Sigmoid colon (tissue), 4 donors: ENCODE data around the gene HRH1.

ENCODE experiments used
- CTCF ChIP-seq, 4 experiments: fragments of 450-650 bp in 3 of 4; fragments of 200-600 bp in 1 of 4; IDR thresholded peaks; one replicate each; pipeline ENCODE4 v1.5.1; 2016 to 2019; ENCODE audit warnings: antibody characterized with exemption in 4 of 4, mild to moderate bottlenecking in 3 of 4, moderate library complexity in 2 of 4
- EP300 ChIP-seq, 4 donors: sonication (generic); formaldehyde crosslinking; IDR thresholded peaks; one replicate each; pipeline ENCODE4 v1.6.1; 2017; ENCODE audit warnings: antibody characterized with exemption in 4 of 4
- POLR2A ChIP-seq, 2 donors: fragments of 450-650 bp; IDR thresholded peaks; one replicate each; pipeline ENCODE4 v1.6.1; 2016; ENCODE audit warnings: antibody characterized with exemption in 2 of 2, mild to moderate bottlenecking in 2 of 2, moderate library complexity in 2 of 2
- POLR2AphosphoS5 ChIP-seq, 4 donors: sonication (generic); formaldehyde crosslinking; IDR thresholded peaks; one replicate each; pipeline ENCODE4 v1.6.1; 2017; ENCODE audit warnings: antibody characterized with exemption in 4 of 4

GRCh38 chr3:11138371-11138770 lies 15.9 kb upstream of the HRH1 start:
- no peak for TF ChIP-seq CTCF (IDR thresholded peaks at IDR 0.05)
- TF ChIP-seq POLR2AphosphoS5 (IDR thresholded peaks at IDR 0.05) = no peak
- TF ChIP-seq POLR2A (IDR thresholded peaks at IDR 0.05) = no peak
- no peak for TF ChIP-seq EP300 (IDR thresholded peaks at IDR 0.05)
